IMR-90 (cell line): ENCODE data around the gene CCSER2. TPM values are rescaled to one million over a fixed set of nuclear protein-coding genes. Genes with fewer than 3 reads are reported as not detected.

Experiments used
- ATAC-seq: fragments of 200-7000 bp; cut with Tn5 transposase; 2 replicates; pipeline ENCODE4 v1.9.1; 2020; ENCODE audit warnings: low read depth, mild to moderate bottlenecking, moderate library complexity
- BruUV-seq: library from RNA; stranded (reverse); fragments of 400-500 nt; replicated peaks from 2 replicates; lab custom pipeline; 2021; lab: Mats Ljungman, UMichigan
- CTCF ChIA-PET: fragments of 300-600 bp; formaldehyde crosslinking; extraction: SDS; loops from one replicate; lab custom pipeline; 2021; ENCODE audit warnings: antibody characterized with exemption; lab: Yijun Ruan, JAX
- POLR2A ChIA-PET: fragments of 300-600 bp; sonication (Branson Sonifier 250); formaldehyde crosslinking; loops from one replicate; lab custom pipeline; 2022; ENCODE audit warnings: antibody characterized with exemption; ENCODE audit not compliant: unreplicated experiment; lab: Charles Lee
- DNase-seq: peaks from one replicate; pipeline ENCODE4 v3.0.0; 2013
- H2AFZ ChIP-seq: replicated peaks from 2 replicates; pipeline ENCODE3; 2013; ENCODE audit warnings: low read length, mild to moderate bottlenecking; ENCODE audit not compliant: poor library complexity
- H2AK5ac ChIP-seq: 2 replicates; pipeline ENCODE4 v1.6.1; 2013; ENCODE audit warnings: low read depth, low read length, inconsistent platforms
- H2AK9ac ChIP-seq: replicated peaks from 2 replicates; pipeline ENCODE3; 2013; ENCODE audit warnings: mild to moderate bottlenecking, low read depth, low read length, moderate library complexity; ENCODE audit not compliant: poor library complexity
- H2BK120ac ChIP-seq: 2 replicates; pipeline ENCODE4 v1.6.1; 2013; ENCODE audit warnings: low read depth, low read length, inconsistent platforms
- H2BK15ac ChIP-seq: 3 replicates; pipeline ENCODE4 v1.6.1; 2013; ENCODE audit warnings: low read depth, low read length, inconsistent platforms
- H2BK20ac ChIP-seq: 2 replicates; pipeline ENCODE4 v1.6.1; 2013; ENCODE audit warnings: low read depth, mild to moderate bottlenecking, inconsistent platforms, low read length, moderate library complexity
- H2BK5ac ChIP-seq: 2 replicates; pipeline ENCODE4 v1.6.1; 2013; ENCODE audit warnings: mild to moderate bottlenecking, low read depth, low read length, inconsistent platforms; ENCODE audit not compliant: poor library complexity, severe bottlenecking
- H3K14ac ChIP-seq: replicated peaks from 2 replicates; pipeline ENCODE4 v1.6.1; 2013; ENCODE audit warnings: low read depth, low read length, inconsistent platforms
- H3K18ac ChIP-seq: 2 replicates; pipeline ENCODE4 v1.6.1; 2013; ENCODE audit warnings: low read depth, low read length, control low read depth
- H3K23ac ChIP-seq: 2 replicates; pipeline ENCODE4 v1.6.1; 2013; ENCODE audit warnings: low read depth, low read length, inconsistent platforms
- H3K27ac ChIP-seq: 2 replicates; pipeline ENCODE4 v1.5.1; 2013; ENCODE audit warnings: mild to moderate bottlenecking, control low read depth, low read length; ENCODE audit not compliant: insufficient read depth
- H3K27me3 ChIP-seq: 2 replicates; pipeline ENCODE4 v1.6.1; 2013; ENCODE audit warnings: low read length; ENCODE audit not compliant: control insufficient read depth, insufficient read depth
- H3K36me3 ChIP-seq: 2 replicates; pipeline ENCODE4 v1.6.1; 2013; ENCODE audit warnings: low read length, mixed read lengths; ENCODE audit not compliant: control insufficient read depth, insufficient read depth
- H3K4ac ChIP-seq: 2 replicates; pipeline ENCODE4 v1.6.1; 2013; ENCODE audit warnings: low read depth, low read length, inconsistent platforms
- H3K4me1 ChIP-seq: 2 replicates; pipeline ENCODE4 v1.6.1; 2013; ENCODE audit warnings: low read length, mixed read lengths; ENCODE audit not compliant: control insufficient read depth, insufficient read depth
- H3K4me2 ChIP-seq: 2 replicates; pipeline ENCODE4 v1.6.1; 2013; ENCODE audit warnings: low read depth, mild to moderate bottlenecking, control low read depth, low read length, moderate library complexity
- H3K4me3 ChIP-seq: 2 replicates; pipeline ENCODE4 v1.5.1; 2013; ENCODE audit warnings: low read depth, mild to moderate bottlenecking, control low read depth, low read length, moderate library complexity; ENCODE audit not compliant: insufficient read depth
- H3K56ac ChIP-seq: 2 replicates; pipeline ENCODE4 v1.6.1; 2013; ENCODE audit warnings: low read length, inconsistent platforms; ENCODE audit not compliant: insufficient read depth; ENCODE audit errors: extremely low read depth
- H3K79me1 ChIP-seq, 2 experiments: 2 replicates each; pipeline ENCODE4 v1.6.1; 2013; ENCODE audit warnings: low read length in 2 of 2, inconsistent platforms in 1 of 2, low read depth in 1 of 2
- H3K9ac ChIP-seq: 2 replicates; pipeline ENCODE4 v1.6.1; 2013; ENCODE audit warnings: low read depth, low read length, control low read depth
- H3K9me1 ChIP-seq: 2 replicates; pipeline ENCODE4 v1.6.1; 2013; ENCODE audit warnings: low read length, inconsistent platforms; ENCODE audit not compliant: insufficient read depth
- H3K9me3 ChIP-seq: 2 replicates; pipeline ENCODE4 v1.6.1; 2013; ENCODE audit warnings: low read length; ENCODE audit not compliant: control insufficient read depth, insufficient read depth
- H4K20me1 ChIP-seq: 2 replicates; pipeline ENCODE4 v1.6.1; 2013; ENCODE audit warnings: low read length, inconsistent platforms; ENCODE audit not compliant: insufficient read depth
- H4K5ac ChIP-seq: 2 replicates; pipeline ENCODE4 v1.6.1; 2013; ENCODE audit warnings: mild to moderate bottlenecking, low read depth, low read length, control low read depth
- H4K8ac ChIP-seq, 2 experiments: 2 replicates each; pipeline ENCODE4 v1.6.1; 2013; ENCODE audit warnings: low read depth in 2 of 2, low read length in 2 of 2, control low read depth in 1 of 2, inconsistent platforms in 1 of 2
- H4K91ac ChIP-seq: 2 replicates; pipeline ENCODE4 v1.6.1; 2013; ENCODE audit warnings: low read depth, low read length, inconsistent platforms; ENCODE audit not compliant: insufficient read depth
- CEBPB ChIP-seq: IDR thresholded peaks from 2 replicates; pipeline ENCODE4 v1.6.1; 2012; ENCODE audit warnings: low read depth, low read length, improper control_type of control experiment
- ELK1 ChIP-seq: fragments of 150-350 bp; IDR thresholded peaks from 2 replicates; pipeline ENCODE4 v1.6.1; 2016; ENCODE audit warnings: low read depth, mild to moderate bottlenecking, low read length, moderate library complexity, borderline replicate concordance
- FOS ChIP-seq: fragments of 150-350 bp; IDR thresholded peaks from 2 replicates; pipeline ENCODE4 v1.6.1; 2016; ENCODE audit warnings: low read depth, low read length
- MAZ ChIP-seq: IDR thresholded peaks from 2 replicates; pipeline ENCODE4 v1.6.1; 2012; ENCODE audit warnings: low read depth, mild to moderate bottlenecking, low read length, improper control_type of control experiment, moderate library complexity, borderline replicate concordance
- POLR2A ChIP-seq: IDR thresholded peaks from 2 replicates; pipeline ENCODE4 v1.6.1; 2012; ENCODE audit warnings: mild to moderate bottlenecking, low read depth, low read length
- RAD21 ChIP-seq: IDR thresholded peaks from 2 replicates; pipeline ENCODE4 v1.6.1; 2012; ENCODE audit warnings: low read length, improper control_type of control experiment
- RCOR1 ChIP-seq: IDR thresholded peaks from 2 replicates; pipeline ENCODE4 v1.6.1; 2012; ENCODE audit warnings: mild to moderate bottlenecking, low read length, improper control_type of control experiment; ENCODE audit not compliant: insufficient replicate concordance
- SMC3 ChIP-seq: fragments of 150-350 bp; IDR thresholded peaks from 2 replicates; pipeline ENCODE4 v1.6.1; 2016; ENCODE audit warnings: low read depth, mild to moderate bottlenecking, antibody characterized with exemption, low read length, moderate library complexity
- WGBS, 2 experiments: methylation state at CpG; one replicate each; pipeline versions ENCODE4 v1.1.5 to v1.1.7; 2013; ENCODE audit warnings: missing lambda C conversion rate in 2 of 2; ENCODE audit not compliant: insufficient read length in 1 of 2; ENCODE audit errors: extremely low coverage in 2 of 2; 5-methylcytosine and 5-hydroxymethylcytosine counted together
- dilution Hi-C: fragments of 300-500 bp; cut with HindIII; formaldehyde crosslinking; loops from one replicate; pipeline ENCODE4 v1.14.3; 2018; ENCODE audit warnings: low sequenced_read_pairs; ENCODE audit not compliant: unreplicated experiment
- in situ Hi-C: fragments of 300-500 bp; cut with MboI; formaldehyde crosslinking; loops from 3 replicates; pipeline ENCODE4 v1.14.3; 2019; ENCODE audit warnings: low sequenced_read_pairs, inconsistent platforms, mixed read lengths
- intact Hi-C: fragments of 100-400 bp; cut with micrococcal nuclease; formaldehyde crosslinking; loops from 2 replicates; pipeline ENCODE4 v1.10.0; 2022
- polyA plus RNA-seq, 3 experiments: library from polyadenylated mRNA; depleted of rRNA; stranded (reverse); fragments of >200 nt; gene quantifications; 2 replicates each; pipeline ENCODE4 v1.2.3, GENCODE V29; 2012; ENCODE audit warnings: low replicate concordance in 1 of 3
- total RNA-seq: library from RNA; depleted of rRNA; stranded (reverse); fragments of >200 nt; gene quantifications from 2 replicates; pipeline ENCODE4 v1.2.3, GENCODE V29; 2012
- TF ChIP-seq, protein P1 (sequence below): fragments of 150-350 bp; IDR thresholded peaks from 2 replicates; pipeline ENCODE4 v1.6.1; 2017; ENCODE audit warnings: mild to moderate bottlenecking, antibody characterized with exemption, low read length, low read depth

CCSER2 gene
- total and polyA plus RNA-seq, 2 of the 4 experiments (the other 2 are of a cell fraction) = 20.4 to 31.7 TPM

DNA sequence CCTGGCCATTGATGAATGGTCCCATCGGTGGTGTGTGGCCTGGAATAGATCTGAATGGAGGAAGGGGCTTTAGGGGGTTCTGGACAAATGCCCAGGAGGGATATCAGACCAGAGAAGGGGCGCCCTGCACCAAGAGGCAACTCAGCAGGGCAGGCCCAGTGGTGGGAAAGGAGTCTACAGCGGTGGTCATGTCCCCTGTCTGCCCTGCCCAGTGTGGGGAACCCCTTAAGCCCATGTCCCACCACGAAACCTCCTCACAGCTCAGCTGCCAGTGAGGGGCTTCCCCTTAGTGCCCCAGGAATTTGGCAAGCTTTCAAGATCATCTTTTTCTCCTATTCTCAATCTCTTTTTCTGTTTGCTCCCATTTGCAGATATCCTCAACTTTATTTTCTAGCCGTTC is 14.1 kb upstream of the CCSER2 start:
- no peak for ATAC-seq
- no peak overlapping the region for H3K9ac ChIP-seq
- no peak for TF ChIP-seq CEBPB
- TF ChIP-seq MAZ = no peak
- TF ChIP-seq FOS = no peak
- TF ChIP-seq RAD21 = no peak
- no peak for TF ChIP-seq SMC3
- TF ChIP-seq ELK1 = no peak
- TF ChIP-seq RCOR1 = no peak
- TF ChIP-seq POLR2A = no peak
- TF ChIP-seq, protein P1, sequence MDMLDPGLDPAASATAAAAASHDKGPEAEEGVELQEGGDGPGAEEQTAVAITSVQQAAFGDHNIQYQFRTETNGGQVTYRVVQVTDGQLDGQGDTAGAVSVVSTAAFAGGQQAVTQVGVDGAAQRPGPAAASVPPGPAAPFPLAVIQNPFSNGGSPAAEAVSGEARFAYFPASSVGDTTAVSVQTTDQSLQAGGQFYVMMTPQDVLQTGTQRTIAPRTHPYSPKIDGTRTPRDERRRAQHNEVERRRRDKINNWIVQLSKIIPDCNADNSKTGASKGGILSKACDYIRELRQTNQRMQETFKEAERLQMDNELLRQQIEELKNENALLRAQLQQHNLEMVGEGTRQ = no peak
- no peak overlapping the region; the same call in 1 of the 2 replicates for H3K14ac ChIP-seq
- H3K4me3 ChIP-seq = no peak overlapping the region
- H3K9me1 ChIP-seq = peaks cover 8% of the 10 kb centered on the region
- H3K4ac ChIP-seq = peak overlapping the region; percentile 74
- H3K23ac ChIP-seq = 0 out of 2 replicates have a peak overlapping the region, but pooled peaks have one; percentile 59
- H2AK9ac ChIP-seq = peak overlapping the region; percentile 71
- peaks cover 0 to 10% of the 10 kb centered on the region in 2 experiments; a peak in 1 of 4 replicates for H3K79me1 ChIP-seq
- H4K8ac ChIP-seq = peak overlapping the region in 1 of 2 experiments; percentile 77; a peak in 1 of 4 replicates
- POLR2A ChIA-PET = no interaction called here
- dilution Hi-C loops = no loop called here
- no peak overlapping the region for H2BK15ac ChIP-seq
- no peak overlapping the region for H3K4me2 ChIP-seq
- H2BK20ac ChIP-seq = peak overlapping the region; percentile 90
- peak overlapping the region; percentile 49 for H2AK5ac ChIP-seq
- peak overlapping the region; percentile 89 for H2BK120ac ChIP-seq
- H2BK5ac ChIP-seq = no peak overlapping the region
- BruUV-seq = no TSS peak
- peak overlapping the region; percentile 58 for H2AFZ ChIP-seq
- peaks cover 15% of the 10 kb centered on the region for H3K4me1 ChIP-seq
- no peaks in the 10 kb centered on the region for H3K27me3 ChIP-seq
- no peaks in the 10 kb centered on the region for H4K20me1 ChIP-seq
- H3K9me3 ChIP-seq = no peaks in the 10 kb centered on the region
- 88% methylated on average over 1 of the region's 5 CpGs; no CpG with 5 or more reads in 1 of the 2 experiments for whole genome bisulfite sequencing, 2 experiments
- CTCF ChIA-PET = no interaction called here
- H3K27ac ChIP-seq = no peak overlapping the region
- H3K36me3 ChIP-seq = no peaks in the 10 kb centered on the region
- H4K91ac ChIP-seq = peak overlapping the region; percentile 63; the same call in 1 of the 2 replicates
- in situ Hi-C loops = no loop called here
- no peak for DNase-seq
- intact Hi-C loops = no loop called here
- H3K56ac ChIP-seq = no peak overlapping the region
- no peak overlapping the region for H3K18ac ChIP-seq
- no peak overlapping the region for H4K5ac ChIP-seq
